ENCODE results near the gene TCF20. TPM values are rescaled to one million over a fixed set of nuclear protein-coding genes. Genes with fewer than 3 reads are reported as not detected.

Gene TCF20
- total and polyA plus RNA-seq, 9 donors: 12.4 to 42.0 (median 34.0) TPM

GRCh38 chr22:42303396-42304323 is 33.2 kb upstream of the TCF20 start:
- Histone ChIP-seq H3K4me3 (no peak overlapping the region), H3K27me3 (no peaks in the 10 kb centered on the region), H3K9me3 (no peaks in the 10 kb centered on the region), H3K4me1 (ENCODE audit: insufficient read depth) (peaks cover 2% of the 10 kb centered on the region), H3K27ac (no peak overlapping the region), H3K36me3 (no peaks in the 10 kb centered on the region)
- no peak for DNase-seq
- no peak for TF ChIP-seq POLR2A (IDR thresholded peaks at IDR 0.05)
- no peak for TF ChIP-seq CTCF (IDR thresholded peaks at IDR 0.05)
- TF ChIP-seq EP300 (IDR thresholded peaks at IDR 0.05): no peak
- 43 to 46% (median 43%) methylated on average over 21 of the region's 21 CpGs for WGBS, 3 donors
- intact Hi-C loops (cut with DNase I): no loop called here

GRCh38 chr22:42301742-42302102 is 31.3 kb upstream of the TCF20 start:
- intact Hi-C loops (cut with DNase I): no loop called here
- 86 to 88% (median 88%) methylated on average over 12 of the region's 12 CpGs for WGBS, 3 donors
- TF ChIP-seq POLR2A (IDR thresholded peaks at IDR 0.05) (no peak), EP300 (IDR thresholded peaks at IDR 0.05) (no peak), CTCF (IDR thresholded peaks at IDR 0.05) (no peak)

GRCh38 chr22:42301077-42301741 is 30.8 kb upstream of the TCF20 start:
- Histone ChIP-seq H3K27ac (no peak overlapping the region), H3K4me3 (no peak overlapping the region), H3K27me3 (no peaks in the 10 kb centered on the region), H3K4me1 (ENCODE audit: insufficient read depth) (peaks cover 6% of the 10 kb centered on the region), H3K9me3 (no peaks in the 10 kb centered on the region), H3K36me3 (no peaks in the 10 kb centered on the region)
- TF ChIP-seq POLR2A (IDR thresholded peaks at IDR 0.05): no peak
- TF ChIP-seq CTCF (IDR thresholded peaks at IDR 0.05): no peak
- no peak for TF ChIP-seq EP300 (IDR thresholded peaks at IDR 0.05)
- no peak for DNase-seq
- 83 to 88% (median 83%) methylated on average over 13 of the region's 13 CpGs for WGBS, 3 donors
- intact Hi-C loops (cut with DNase I): no loop called here

More at GRCh38 chr22:42301742-42302102, 31.3 kb upstream of the TCF20 start:
- H3K27me3 ChIP-seq: no peaks in the 10 kb centered on the region
- no peak overlapping the region for H3K4me3 ChIP-seq
- H3K9me3 ChIP-seq: no peaks in the 10 kb centered on the region
- H3K4me1 ChIP-seq (ENCODE audit: insufficient read depth): peaks cover 2% of the 10 kb centered on the region
- DNase-seq: no peak
- H3K27ac ChIP-seq: no peak overlapping the region
- H3K36me3 ChIP-seq: no peaks in the 10 kb centered on the region

GRCh38 chr22:42300259-42301076 is 30.0 kb upstream of the TCF20 start:
- TF ChIP-seq POLR2A (IDR thresholded peaks at IDR 0.05) (no peak), EP300 (IDR thresholded peaks at IDR 0.05) (no peak), CTCF (IDR thresholded peaks at IDR 0.05) (no peak)
- Histone ChIP-seq H3K4me3 (no peak overlapping the region), H3K27ac (no peak overlapping the region), H3K9me3 (no peaks in the 10 kb centered on the region), H3K27me3 (no peaks in the 10 kb centered on the region), H3K4me1 (ENCODE audit: insufficient read depth) (peaks cover 8% of the 10 kb centered on the region), H3K36me3 (no peaks in the 10 kb centered on the region)
- DNase-seq: no peak
- WGBS, 3 donors: 37 to 46% (median 43%) methylated on average over 10 of the region's 10 CpGs
- intact Hi-C loops (cut with DNase I): no loop called here
